ENCODE results near the gene MBD3L1.

GRCh38 chr19:8890260-8890659, 58.1 kb downstream of the MBD3L1 start:
- TF ChIP-seq CTCF (IDR thresholded peaks at IDR 0.05) (no peak), EP300 (IDR thresholded peaks at IDR 0.05) (no peak)
